GM08714 (cell line): ENCODE data around the gene SF3B2.
A peak's percentile ranks its signal among the peaks of the same experiment; 100 is the strongest.
"Not testable (repeated sequence)": the region's sequence is repeated elsewhere in the genome, so short reads cannot be mapped to it uniquely, and the experiment has no call there.

Source experiments
- H3K4me3 ChIP-seq: fragments of 200-500 bp; sonication (Bioruptor generic); 2 replicates; pipeline ENCODE4 v1.5.1; 2014; ENCODE audit warnings: mild to moderate bottlenecking, low read length, inconsistent platforms
- ZNF274 ChIP-seq: IDR thresholded peaks from 2 replicates; pipeline ENCODE4 v1.6.1; 2012; ENCODE audit warnings: mild to moderate bottlenecking, low read depth, low read length

Gene SF3B2

GRCh38 chr11:66051766-66052663, at the start of gene SF3B2:
Gene SF3B2, plus strand, starts transcription at chr11:66052364. Its CDS starts 21 bp downstream, at chr11:66052385.
- TF ChIP-seq ZNF274, result no peak
- H3K4me3 ChIP-seq, result peak within 1 kb of the TSS; percentile 92

- no peak for TF ChIP-seq ZNF274
- peak overlapping the region; percentile 75 for H3K4me3 ChIP-seq
Observed at GRCh38 chr11:66002648-66003225, 49.4 kb upstream of the SF3B2 start.

GRCh38 chr11:66003291-66003690, 48.9 kb upstream of the SF3B2 start:
- H3K4me3 ChIP-seq, result peak overlapping the region; percentile 75
- TF ChIP-seq ZNF274, result no peak

GRCh38 chr11:66004186-66004585, 48.0 kb upstream of the SF3B2 start:
- H3K4me3 ChIP-seq, result no peak overlapping the region
- no peak for TF ChIP-seq ZNF274

GRCh38 chr11:66006134-66006890, 45.9 kb upstream of the SF3B2 start:
- no peak overlapping the region for H3K4me3 ChIP-seq
- no peak for TF ChIP-seq ZNF274

- no peak overlapping the region for H3K4me3 ChIP-seq
Observed at GRCh38 chr11:66006891-66007176, 45.3 kb upstream of the SF3B2 start.

GRCh38 chr11:66007201-66007634, 44.9 kb upstream of the SF3B2 start:
- TF ChIP-seq ZNF274, result no peak

More at GRCh38 chr11:66006891-66007176, 45.3 kb upstream of the SF3B2 start:
- no peak for TF ChIP-seq ZNF274

GRCh38 chr11:66008095-66008467, 44.1 kb upstream of the SF3B2 start:
- no peak overlapping the region for H3K4me3 ChIP-seq
- TF ChIP-seq ZNF274, result no peak

More at GRCh38 chr11:66007201-66007634, 44.9 kb upstream of the SF3B2 start:
- no peak overlapping the region for H3K4me3 ChIP-seq

GRCh38 chr11:66008468-66009101, 43.6 kb upstream of the SF3B2 start:
- no peak for TF ChIP-seq ZNF274
- H3K4me3 ChIP-seq, result no peak overlapping the region

GRCh38 chr11:66010036-66010435, 42.1 kb upstream of the SF3B2 start:
- H3K4me3 ChIP-seq, result not testable (repeated sequence)

- no peak overlapping the region for H3K4me3 ChIP-seq
- no peak for TF ChIP-seq ZNF274
Observed at GRCh38 chr11:66011239-66011784, 40.9 kb upstream of the SF3B2 start.

- H3K4me3 ChIP-seq, result no peak within 1 kb of the TSS
- no peak for TF ChIP-seq ZNF274
Observed at GRCh38 chr11:66011785-66012303, 40.3 kb upstream of the SF3B2 start, which contains the start of gene CST6. Gene CST6, plus strand, starts transcription at chr11:66012008. Its CDS starts 37 bp downstream, at chr11:66012045.

GRCh38 chr11:66012371-66012945, 39.7 kb upstream of the SF3B2 start:
- no peak for TF ChIP-seq ZNF274
- H3K4me3 ChIP-seq, result no peak overlapping the region
